Endodermal cell (in vitro differentiated cells): ENCODE data around the gene ATF7. TPM values are rescaled to one million over a fixed set of nuclear protein-coding genes. Genes with fewer than 3 reads are reported as not detected.
"Not testable (repeated sequence)": the region's sequence is repeated elsewhere in the genome, so short reads cannot be mapped to it uniquely, and the experiment has no call there.

Experiments used
- DNase-seq: peaks from one replicate; pipeline ENCODE4 v3.0.0-alpha.2; 2017
- H3K27ac ChIP-seq: 2 replicates; pipeline ENCODE4 v1.5.1; 2013; ENCODE audit warnings: mild to moderate bottlenecking, low read depth, low read length, moderate library complexity
- H3K27me3 ChIP-seq: 2 replicates; pipeline ENCODE4 v1.6.1; 2013; ENCODE audit warnings: mild to moderate bottlenecking, low read length, moderate library complexity; ENCODE audit not compliant: insufficient read depth, control insufficient read depth, poor library complexity, severe bottlenecking
- H3K36me3 ChIP-seq: 2 replicates; pipeline ENCODE4 v1.7.0; 2013; ENCODE audit warnings: mild to moderate bottlenecking, low read length, moderate library complexity; ENCODE audit not compliant: control insufficient read depth, insufficient read depth
- H3K4me1 ChIP-seq: one replicate; pipeline ENCODE4 v1.7.0; 2013; ENCODE audit warnings: low read length; ENCODE audit not compliant: control insufficient read depth, insufficient read depth
- H3K4me3 ChIP-seq: 2 replicates; pipeline ENCODE4 v1.5.1; 2013; ENCODE audit warnings: mild to moderate bottlenecking, low read length, moderate library complexity
- H3K9ac ChIP-seq: 2 replicates; pipeline ENCODE4 v1.6.1; 2013; ENCODE audit warnings: mild to moderate bottlenecking, low read length, moderate library complexity; ENCODE audit not compliant: poor library complexity, severe bottlenecking; ENCODE audit errors: extremely low read depth
- H3K9me3 ChIP-seq: 2 replicates; pipeline ENCODE4 v1.6.1; 2013; ENCODE audit warnings: mild to moderate bottlenecking, low read length, moderate library complexity; ENCODE audit not compliant: control insufficient read depth
- H3K27ac Mint-ChIP-seq: 2 replicates; pipeline ENCODE4 v1.8.0; 2020; ENCODE audit warnings: mixed read lengths
- H3K27me3 Mint-ChIP-seq: 2 replicates; pipeline ENCODE4 v1.8.0; 2021; ENCODE audit warnings: mild to moderate bottlenecking, mixed read lengths; ENCODE audit not compliant: insufficient read depth
- H3K36me3 Mint-ChIP-seq: 2 replicates; pipeline ENCODE4 v1.8.0; 2020; ENCODE audit warnings: low read depth, mixed read lengths
- H3K4me1 Mint-ChIP-seq: 2 replicates; pipeline ENCODE4 v1.8.0; 2020; ENCODE audit warnings: mixed read lengths
- H3K4me3 Mint-ChIP-seq: 2 replicates; pipeline ENCODE4 v1.8.0; 2020; ENCODE audit warnings: mild to moderate bottlenecking, moderate library complexity, mixed read lengths
- H3K9me3 Mint-ChIP-seq: 2 replicates; pipeline ENCODE4 v1.8.0; 2020; ENCODE audit warnings: mild to moderate bottlenecking, mixed read lengths
- WGBS, 2 experiments: methylation state at CpG; one replicate each; pipeline versions ENCODE4 v1.1.5 to v1.1.7; 2013; ENCODE audit warnings: missing lambda C conversion rate in 2 of 2, mixed read lengths in 1 of 2; ENCODE audit not compliant: insufficient coverage in 1 of 2, insufficient read length in 1 of 2; 5-methylcytosine and 5-hydroxymethylcytosine counted together
- total RNA-seq, 2 donors: library from RNA; stranded (reverse); fragmentation: NEBNext Ultra II Directional in 1 of 2; extraction: Animal tissue kit (Norgen Biotek cat#: 25700) in 1 of 2; gene quantifications; 2 replicates in 1 of 2; 3 replicates in 1 of 2; pipeline ENCODE4 v1.2.1, GENCODE V29; 2021
- TF ChIP-seq, protein P1 (sequence below): fragments of 200-600 bp; sonication (generic); conservative IDR thresholded peaks from 2 replicates; pipeline ENCODE4 v1.5.0; 2021; ENCODE audit warnings: antibody characterized with exemption, mild to moderate bottlenecking

Gene ATF7
- total RNA-seq, 2 donors from 2014 or later, result 29.0 to 36.6 TPM

DNA sequence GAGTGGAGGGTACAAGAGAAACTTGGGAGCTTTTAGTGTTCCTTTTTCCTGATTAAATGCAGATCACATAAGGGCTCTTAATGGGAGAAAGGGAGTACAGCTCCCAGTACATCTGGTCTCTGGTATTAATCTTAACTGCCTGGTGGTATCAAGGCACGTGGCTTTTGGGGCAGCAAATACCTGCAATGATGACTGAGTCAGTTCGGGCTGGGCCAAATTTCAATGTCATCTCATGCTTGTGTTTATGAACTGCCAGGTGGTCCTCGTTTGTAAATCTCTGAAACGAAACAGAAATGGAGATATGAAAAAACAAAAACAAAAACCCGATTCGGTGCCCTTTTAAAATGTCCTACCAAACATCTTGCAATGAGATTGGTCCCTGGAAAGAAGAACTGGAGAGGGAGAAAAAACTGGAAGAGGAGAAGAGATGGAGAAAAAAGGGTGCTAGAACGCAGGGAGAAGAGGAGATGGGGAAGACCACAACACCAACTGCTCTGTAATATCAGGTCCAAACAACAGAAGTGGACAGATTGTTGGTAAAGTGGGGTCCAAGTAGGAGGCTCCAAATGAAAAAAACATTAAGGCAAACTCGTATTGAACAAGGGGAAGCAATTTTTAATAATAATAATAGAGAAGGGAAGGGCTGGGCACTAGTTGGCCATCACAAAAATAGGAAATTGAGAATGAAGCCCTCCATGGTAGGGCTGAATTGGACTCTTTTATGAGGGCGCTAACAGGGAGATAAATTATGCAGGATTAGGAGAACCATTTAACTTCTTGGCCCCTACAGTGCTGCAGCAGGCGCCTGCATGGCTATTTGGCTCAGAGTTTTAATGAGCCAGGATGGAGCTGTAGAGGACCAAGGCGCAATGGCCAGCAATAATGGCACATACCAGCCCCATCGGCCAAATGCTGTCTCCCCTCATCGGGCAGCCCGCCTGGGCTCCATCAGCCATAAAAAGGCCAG lies 73.5 kb downstream of the ATF7 start:
- Mint-ChIP-seq H3K27me3 (no peaks in the 10 kb centered on the region), H3K9me3 (no peaks in the 10 kb centered on the region), H3K27ac (no peak overlapping the region), H3K4me3 (no peak overlapping the region), H3K36me3 (peaks cover 28% of the 10 kb centered on the region), H3K4me1 (no peaks in the 10 kb centered on the region)
- no peaks in the 10 kb centered on the region for H3K4me1 ChIP-seq
- H3K9ac ChIP-seq, result no peak overlapping the region
- no peak for DNase-seq
- peaks cover 24% of the 10 kb centered on the region for H3K36me3 ChIP-seq
- no peaks in the 10 kb centered on the region for H3K27me3 ChIP-seq
- H3K27ac ChIP-seq, result peak overlapping the region; percentile 25
- 93 to 95% methylated on average over 12 to 13 of the region's 14 CpGs for WGBS, 2 experiments
- no peak overlapping the region for H3K4me3 ChIP-seq
- H3K9me3 ChIP-seq, result no peaks in the 10 kb centered on the region
- TF ChIP-seq, protein P1, sequence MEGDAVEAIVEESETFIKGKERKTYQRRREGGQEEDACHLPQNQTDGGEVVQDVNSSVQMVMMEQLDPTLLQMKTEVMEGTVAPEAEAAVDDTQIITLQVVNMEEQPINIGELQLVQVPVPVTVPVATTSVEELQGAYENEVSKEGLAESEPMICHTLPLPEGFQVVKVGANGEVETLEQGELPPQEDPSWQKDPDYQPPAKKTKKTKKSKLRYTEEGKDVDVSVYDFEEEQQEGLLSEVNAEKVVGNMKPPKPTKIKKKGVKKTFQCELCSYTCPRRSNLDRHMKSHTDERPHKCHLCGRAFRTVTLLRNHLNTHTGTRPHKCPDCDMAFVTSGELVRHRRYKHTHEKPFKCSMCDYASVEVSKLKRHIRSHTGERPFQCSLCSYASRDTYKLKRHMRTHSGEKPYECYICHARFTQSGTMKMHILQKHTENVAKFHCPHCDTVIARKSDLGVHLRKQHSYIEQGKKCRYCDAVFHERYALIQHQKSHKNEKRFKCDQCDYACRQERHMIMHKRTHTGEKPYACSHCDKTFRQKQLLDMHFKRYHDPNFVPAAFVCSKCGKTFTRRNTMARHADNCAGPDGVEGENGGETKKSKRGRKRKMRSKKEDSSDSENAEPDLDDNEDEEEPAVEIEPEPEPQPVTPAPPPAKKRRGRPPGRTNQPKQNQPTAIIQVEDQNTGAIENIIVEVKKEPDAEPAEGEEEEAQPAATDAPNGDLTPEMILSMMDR, result no peak

DNA sequence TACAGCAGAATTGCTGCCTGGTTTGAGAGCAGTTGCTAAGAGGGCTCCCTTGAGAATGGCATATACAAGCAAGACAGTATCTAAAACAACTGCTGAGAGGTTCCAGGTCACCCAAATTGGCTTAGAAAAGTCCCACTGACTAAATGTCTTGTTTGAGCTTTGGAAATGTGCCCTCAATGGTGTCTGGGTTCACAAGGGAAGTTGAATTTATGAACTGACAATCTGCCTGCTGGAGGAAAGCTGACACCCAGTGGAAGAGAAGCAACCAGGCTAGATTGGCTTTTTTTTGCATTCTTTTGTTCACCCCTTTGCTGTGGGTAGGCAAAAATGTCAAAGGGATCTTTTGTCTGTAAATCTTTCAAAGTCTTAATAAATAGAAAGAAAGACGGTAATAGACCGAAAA lies 74.3 kb downstream of the ATF7 start:
- no peaks in the 10 kb centered on the region for H3K9me3 Mint-ChIP-seq
- Histone ChIP-seq H3K4me1 (no peaks in the 10 kb centered on the region), H3K27ac (peak overlapping the region; percentile 25), H3K36me3 (peaks cover 26% of the 10 kb centered on the region), H3K9me3 (no peaks in the 10 kb centered on the region), H3K27me3 (no peaks in the 10 kb centered on the region), H3K9ac (no peak overlapping the region), H3K4me3 (no peak overlapping the region)
- H3K27ac Mint-ChIP-seq, result no peak overlapping the region
- no peaks in the 10 kb centered on the region for H3K4me1 Mint-ChIP-seq
- peaks cover 32% of the 10 kb centered on the region for H3K36me3 Mint-ChIP-seq
- TF ChIP-seq, protein P1, result no peak
- no CpG with 5 or more reads among the region's 2 CpGs for WGBS, 2 experiments
- H3K27me3 Mint-ChIP-seq, result no peaks in the 10 kb centered on the region
- no peak overlapping the region for H3K4me3 Mint-ChIP-seq
- DNase-seq, result no peak

DNA sequence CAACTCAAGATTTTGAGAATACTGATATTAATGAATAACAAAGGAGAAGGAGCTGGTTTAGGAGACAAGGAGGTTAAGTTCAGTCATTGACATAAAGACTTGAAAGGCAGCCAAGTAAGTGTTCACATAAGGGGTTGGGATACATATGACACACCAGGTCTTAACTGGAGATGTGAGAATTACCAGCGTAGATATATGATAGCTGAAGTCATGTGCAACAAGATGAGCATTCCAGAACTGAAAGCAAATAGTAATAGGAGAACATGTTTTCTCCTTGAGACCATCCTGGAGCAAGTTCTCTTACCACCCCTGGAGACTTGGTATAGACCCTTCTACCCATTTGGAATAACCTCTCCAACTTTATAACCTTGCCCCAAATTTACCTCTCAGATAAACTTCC lies 75.6 kb downstream of the ATF7 start:
- DNase-seq, result no peak
- Mint-ChIP-seq H3K27me3 (no peaks in the 10 kb centered on the region), H3K36me3 (peaks cover 35% of the 10 kb centered on the region), H3K4me3 (no peak overlapping the region), H3K4me1 (no peaks in the 10 kb centered on the region), H3K9me3 (no peaks in the 10 kb centered on the region), H3K27ac (no peak overlapping the region)
- WGBS, 2 experiments, result 100% methylated on average over 1 of the region's 1 CpG
- TF ChIP-seq, protein P1, result no peak
- no peak overlapping the region for H3K9ac ChIP-seq
- H3K27me3 ChIP-seq, result no peaks in the 10 kb centered on the region
- H3K9me3 ChIP-seq, result no peaks in the 10 kb centered on the region
- no peak overlapping the region for H3K4me3 ChIP-seq
- H3K4me1 ChIP-seq, result no peaks in the 10 kb centered on the region
- no peak overlapping the region for H3K27ac ChIP-seq
- H3K36me3 ChIP-seq, result peaks cover 27% of the 10 kb centered on the region

DNA sequence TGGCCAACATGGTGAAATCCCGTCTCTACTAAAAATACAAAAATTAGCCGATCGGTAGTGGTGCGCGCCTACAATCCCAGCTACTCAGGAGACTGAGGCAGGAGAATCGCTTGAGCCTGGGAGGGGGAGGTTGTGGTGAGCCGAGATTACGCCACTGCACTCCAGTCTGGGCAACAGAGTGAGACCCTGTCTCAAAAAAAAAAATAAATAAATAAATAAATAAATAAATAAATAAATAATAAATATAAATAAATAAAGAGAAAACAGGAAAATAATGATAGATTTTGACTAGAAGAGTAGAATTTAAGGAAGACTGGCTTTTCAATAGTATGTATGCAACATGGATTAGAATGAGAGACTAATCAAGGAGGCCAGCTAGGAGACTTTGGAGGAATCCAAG lies 76.1 kb downstream of the ATF7 start:
- not testable (repeated sequence) for H3K9me3 Mint-ChIP-seq, H3K4me1 ChIP-seq, H3K9ac ChIP-seq, H3K4me3 ChIP-seq, H3K27ac Mint-ChIP-seq, H3K4me1 Mint-ChIP-seq, H3K27me3 ChIP-seq, DNase-seq, H3K9me3 ChIP-seq, H3K4me3 Mint-ChIP-seq, H3K27ac ChIP-seq, H3K27me3 Mint-ChIP-seq
- H3K36me3 Mint-ChIP-seq, result peaks cover 35% of the 10 kb centered on the region
- H3K36me3 ChIP-seq, result peaks cover 29% of the 10 kb centered on the region
- 90 to 97% methylated on average over 2 to 6 of the region's 8 CpGs for WGBS, 2 experiments

DNA sequence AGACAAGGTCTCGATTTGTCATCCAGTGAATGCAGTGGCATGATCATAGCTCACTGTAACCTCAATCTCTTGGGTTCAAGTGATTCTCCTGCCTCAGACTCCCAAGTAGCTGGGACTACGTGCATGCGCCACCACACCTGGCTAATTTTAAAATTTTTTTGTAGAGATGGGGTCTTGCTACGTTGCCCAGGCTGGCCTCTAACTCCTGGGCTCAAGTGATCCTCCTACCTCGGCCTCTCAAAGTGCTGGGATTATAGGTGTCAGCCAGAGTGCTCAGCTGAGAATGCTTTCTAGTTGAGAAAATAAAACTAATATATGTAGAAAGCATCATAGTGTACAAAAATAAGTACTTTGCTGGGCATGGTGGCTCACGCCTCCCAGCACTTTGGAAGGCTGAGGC lies 77.8 kb downstream of the ATF7 start:
- H3K9ac ChIP-seq, H3K4me3 Mint-ChIP-seq, H3K27ac ChIP-seq, H3K9me3 ChIP-seq, DNase-seq, H3K4me1 Mint-ChIP-seq, H3K4me3 ChIP-seq, H3K9me3 Mint-ChIP-seq, H3K27me3 Mint-ChIP-seq, H3K27ac Mint-ChIP-seq, H3K27me3 ChIP-seq, H3K4me1 ChIP-seq: not testable (repeated sequence)
- 93 to 100% methylated on average over 6 of the region's 6 CpGs for WGBS, 2 experiments
- peaks cover 36% of the 10 kb centered on the region for H3K36me3 Mint-ChIP-seq
- H3K36me3 ChIP-seq, result peaks cover 29% of the 10 kb centered on the region
